ENCODE measurements around the gene SIRT3. TPM values are rescaled to one million over a fixed set of nuclear protein-coding genes. Genes with fewer than 3 reads are reported as not detected.

The SIRT3 gene
- polyA plus RNA-seq, 3 donors: 4.3 to 23.7 (median 4.3) TPM

DNA sequence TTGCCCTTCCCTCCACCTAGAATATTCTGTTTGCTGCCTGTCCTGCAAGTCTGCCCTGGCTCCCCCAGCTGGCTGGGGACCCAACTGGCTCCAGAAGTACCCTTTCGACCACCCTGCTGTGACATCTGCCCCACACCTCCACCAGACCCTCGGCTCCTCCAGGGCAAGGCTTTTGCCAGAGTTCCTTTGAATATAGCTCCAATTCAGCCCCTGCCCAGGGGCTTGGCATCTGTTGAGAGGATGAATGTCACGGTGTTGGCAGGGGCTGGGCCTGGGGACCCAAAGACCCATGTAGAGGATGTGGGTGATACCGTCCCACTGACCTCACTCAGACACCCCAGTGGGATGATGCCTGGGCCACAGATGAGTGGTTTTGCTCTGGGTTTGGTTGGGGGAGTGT is 46.0 kb upstream of the SIRT3 start:
- TF ChIP-seq CTCF (IDR thresholded peaks at IDR 0.05): no peak
- DNase-seq: no peak
- Histone ChIP-seq H4K20me1 (ENCODE audit: insufficient read depth, low read length) (peaks cover 5% of the 10 kb centered on the region), H3K36me3 (replicated peaks in 1 of 2; ENCODE audit: control insufficient read depth in 1 of 2, insufficient read depth in 2 of 2, low read length in 2 of 2) (no peaks in the 10 kb centered on the region), H3K27ac (ENCODE audit: low read depth in 1 of 2, low read length in 2 of 2) (no peak overlapping the region), H3K79me2 (ENCODE audit: insufficient read depth, low read length) (no peaks in the 10 kb centered on the region), H3K4me3 (replicated peaks in 1 of 3; ENCODE audit: low read depth in 2 of 3, low read length in 3 of 3) (no peak overlapping the region), H3K27me3 (ENCODE audit: control insufficient read depth in 2 of 2, insufficient read depth in 2 of 2, low read length in 2 of 2) (peaks cover 40 to 62% of the 10 kb centered on the region in 2 donors), H3K9me3 (replicated peaks in 1 of 2; ENCODE audit: control insufficient read depth in 1 of 2, insufficient read depth in 1 of 2, low read length in 2 of 2) (peaks cover 0 to 15% of the 10 kb centered on the region in 2 donors), H3K4me1 (ENCODE audit: control insufficient read depth in 1 of 2, insufficient read depth in 2 of 2, low read length in 2 of 2) (peaks cover 30 to 40% of the 10 kb centered on the region in 2 donors), H3K9ac (ENCODE audit: insufficient read depth, low read length, poor library complexity, severe bottlenecking) (no peak overlapping the region), H3K4me2 (replicated peaks; ENCODE audit: extremely low read depth, low read length, poor library complexity, severe bottlenecking) (no peak overlapping the region), H2AFZ (ENCODE audit: insufficient read depth, low read depth, low read length, poor library complexity, severe bottlenecking) (no peak overlapping the region)
- intact Hi-C loops (cut with micrococcal nuclease): no loop called here
- peaks cover 30% of the 10 kb centered on the region for H3K4me1 Mint-ChIP-seq
- WGBS (ENCODE audit: insufficient coverage): 100% methylated on average over 3 of the region's 4 CpGs
- peak overlapping the region in 1 of 2 donors; percentile 91 for H3K4me3 Mint-ChIP-seq
- H3K27ac Mint-ChIP-seq: peak overlapping the region in 2 of 7 donors; percentile 48 to 75
- peaks cover 0 to 26% (median 15%) of the 10 kb centered on the region in 7 donors for H3K9me3 Mint-ChIP-seq
- peaks cover 58 to 89% (median 61%) of the 10 kb centered on the region in 3 donors for H3K27me3 Mint-ChIP-seq (ENCODE audit: low read depth in 3 of 3)
- peaks cover 9 to 19% of the 10 kb centered on the region in 2 donors for H3K36me3 Mint-ChIP-seq

DNA sequence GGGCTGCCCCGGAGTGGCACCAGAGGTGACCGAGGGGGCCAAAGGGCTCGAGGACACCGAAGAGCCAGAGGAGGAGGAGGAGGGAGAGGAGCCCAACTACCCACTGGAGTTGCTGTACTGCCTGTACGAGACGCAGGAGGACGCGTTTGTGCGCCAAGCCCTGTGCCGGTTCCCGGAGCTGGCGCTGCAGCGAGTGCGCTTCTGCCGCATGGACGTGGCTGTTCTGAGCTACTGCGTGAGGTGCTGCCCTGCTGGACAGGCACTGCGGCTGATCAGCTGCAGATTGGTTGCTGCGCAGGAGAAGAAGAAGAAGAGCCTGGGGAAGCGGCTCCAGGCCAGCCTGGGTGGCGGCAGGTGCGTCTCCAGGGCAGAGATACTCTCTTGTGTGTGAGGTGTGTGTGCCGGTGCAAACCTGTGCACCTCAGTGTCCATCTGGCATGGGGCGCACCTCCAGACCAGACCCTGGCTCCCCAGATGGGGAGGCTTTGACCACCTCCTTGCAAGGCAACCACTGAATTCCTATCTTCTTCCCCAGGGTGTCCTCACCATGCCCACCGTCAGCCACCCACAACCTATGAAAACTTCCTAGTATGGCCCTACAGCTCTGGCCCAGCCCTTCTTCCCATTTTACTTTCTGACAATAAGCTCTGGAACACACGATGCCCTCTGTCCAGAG is 45.5 kb upstream of the SIRT3 start:
- no peak for DNase-seq
- no peak for TF ChIP-seq CTCF (IDR thresholded peaks at IDR 0.05)
- H4K20me1 ChIP-seq (ENCODE audit: insufficient read depth, low read length): peaks cover 5% of the 10 kb centered on the region
- Mint-ChIP-seq H3K27ac (peak overlapping the region in 2 of 7 donors; percentile 48 to 73), H3K4me3 (peak overlapping the region; percentile 71 to 91), H3K4me1 (peaks cover 29% of the 10 kb centered on the region), H3K9me3 (peaks cover 0 to 28% (median 18%) of the 10 kb centered on the region in 7 donors), H3K27me3 (ENCODE audit: low read depth in 3 of 3) (peaks cover 58 to 88% (median 58%) of the 10 kb centered on the region in 3 donors), H3K36me3 (peaks cover 12 to 16% of the 10 kb centered on the region in 2 donors)
- H3K79me2 ChIP-seq (ENCODE audit: insufficient read depth, low read length): no peaks in the 10 kb centered on the region
- H3K4me1 ChIP-seq (ENCODE audit: control insufficient read depth in 1 of 2, insufficient read depth in 2 of 2, low read length in 2 of 2): peaks cover 30 to 40% of the 10 kb centered on the region in 2 donors
- H3K9me3 ChIP-seq (replicated peaks in 1 of 2; ENCODE audit: control insufficient read depth in 1 of 2, insufficient read depth in 1 of 2, low read length in 2 of 2): peaks cover 0 to 15% of the 10 kb centered on the region in 2 donors
- WGBS (ENCODE audit: insufficient coverage): 34% methylated on average over 22 of the region's 26 CpGs
- H3K36me3 ChIP-seq (replicated peaks in 1 of 2; ENCODE audit: control insufficient read depth in 1 of 2, insufficient read depth in 2 of 2, low read length in 2 of 2): no peaks in the 10 kb centered on the region
- peaks cover 40 to 61% of the 10 kb centered on the region in 2 donors for H3K27me3 ChIP-seq (ENCODE audit: control insufficient read depth in 2 of 2, insufficient read depth in 2 of 2, low read length in 2 of 2)
- H3K27ac ChIP-seq (ENCODE audit: low read depth in 1 of 2, low read length in 2 of 2): no peak overlapping the region
- H2AFZ ChIP-seq (ENCODE audit: insufficient read depth, low read depth, low read length, poor library complexity, severe bottlenecking): peak overlapping the region; percentile 67
- H3K4me3 ChIP-seq (replicated peaks in 1 of 3; ENCODE audit: low read depth in 2 of 3, low read length in 3 of 3): peak overlapping the region in 1 of 3 experiments; percentile 61
- H3K4me2 ChIP-seq (replicated peaks; ENCODE audit: extremely low read depth, low read length, poor library complexity, severe bottlenecking): peak overlapping the region; percentile 68
- H3K9ac ChIP-seq (ENCODE audit: insufficient read depth, low read length, poor library complexity, severe bottlenecking): no peak overlapping the region
- intact Hi-C loops (cut with micrococcal nuclease): no loop called here
